Head of caudate nucleus (tissue), 42 donors: Measurements from ENCODE around the gene ARHGAP20.

Source experiments
- DNase-seq, 42 donors: peaks; one replicate each; pipeline versions ENCODE4 v3.0.0 to v3.0.0-alpha.2; 2020 to 2021; ENCODE audit warnings: mixed read lengths in 7 of 42
- intact Hi-C: fragments of 100-400 bp; cut with DNase I; formaldehyde crosslinking; loops from one replicate; pipeline ENCODE4 v1.15.0; 2022

The ARHGAP20 gene

DNA sequence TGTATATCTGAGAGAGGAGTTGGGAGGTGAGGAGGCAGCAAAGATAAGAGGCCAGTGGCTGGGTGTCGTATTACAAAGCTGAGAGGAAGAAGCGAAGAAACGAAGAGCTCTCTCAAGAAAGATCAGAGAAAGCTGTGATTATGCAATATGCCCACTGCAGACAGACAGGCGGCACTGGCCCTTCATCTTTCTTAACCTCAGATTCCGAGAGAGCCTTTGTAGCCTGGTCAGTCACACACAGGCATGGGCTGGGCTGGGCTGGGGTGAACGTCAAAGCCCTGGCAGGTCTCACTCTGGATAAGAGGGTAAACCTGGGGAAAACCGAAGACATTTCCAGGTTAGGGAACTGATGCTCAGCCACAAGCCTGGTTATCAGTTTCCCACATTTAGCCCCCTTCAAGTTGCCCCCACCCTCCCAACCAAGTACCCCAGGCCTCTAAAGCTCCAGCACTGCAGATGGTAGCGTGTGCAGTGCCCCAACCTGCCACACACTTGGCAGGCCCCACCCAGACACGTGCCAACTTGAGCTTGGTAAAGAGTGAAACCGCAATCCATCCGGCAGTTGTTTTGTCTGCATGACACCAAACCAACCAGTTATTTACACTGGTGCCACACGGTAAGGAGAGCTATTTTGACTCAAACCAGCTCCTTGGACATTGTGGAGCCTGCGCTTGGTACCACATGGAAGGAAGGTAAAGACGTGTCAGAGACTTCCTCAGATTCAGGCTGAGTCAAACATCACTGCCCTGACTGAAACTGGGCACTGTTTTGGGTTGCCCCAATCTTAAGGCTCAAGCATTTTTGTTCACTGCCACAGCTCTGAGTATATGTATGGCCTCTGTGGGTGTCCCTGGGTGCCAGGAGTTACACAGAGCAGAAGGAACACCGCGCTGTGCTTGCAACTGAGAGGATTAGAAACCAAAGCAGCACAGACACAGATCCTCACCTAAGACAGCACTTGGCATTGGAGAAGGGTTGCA is 146.6 kb downstream of the ARHGAP20 start:
- DNase-seq, result no peak
- intact Hi-C loops, result no loop called here

GRCh38 chr11:110564676-110565356 is 147.4 kb downstream of the ARHGAP20 start:
- no peak for DNase-seq
- intact Hi-C loops, result no loop called here

DNA sequence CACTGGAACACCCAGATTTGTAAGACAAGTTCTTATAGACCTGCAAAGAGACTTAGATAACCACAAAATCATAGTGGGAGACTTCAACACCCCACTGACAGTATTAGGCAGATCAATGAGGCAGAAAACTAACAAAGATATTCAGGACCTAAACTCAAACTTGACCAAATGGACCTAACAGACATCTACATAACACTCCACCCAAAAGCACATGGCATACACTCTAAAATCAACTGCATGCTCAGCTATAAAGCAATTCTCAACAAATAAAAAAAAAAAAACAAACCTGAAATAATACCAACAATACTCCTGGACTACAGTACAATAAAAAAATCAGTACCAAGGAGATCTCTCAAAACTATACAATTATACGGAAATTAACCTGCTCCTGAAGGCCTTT is 167.5 kb downstream of the ARHGAP20 start:
- no peak for DNase-seq
- intact Hi-C loops, result no loop called here

- intact Hi-C loops, result no loop called here
Observed at GRCh38 chr11:110538154-110538553, 174.1 kb downstream of the ARHGAP20 start.

GRCh38 chr11:110530900-110531741 is 181.1 kb downstream of the ARHGAP20 start:
- peak in 1 of 42 donors; percentile 27 for DNase-seq

More at GRCh38 chr11:110538154-110538553, 174.1 kb downstream of the ARHGAP20 start:
- DNase-seq, result no peak

DNA sequence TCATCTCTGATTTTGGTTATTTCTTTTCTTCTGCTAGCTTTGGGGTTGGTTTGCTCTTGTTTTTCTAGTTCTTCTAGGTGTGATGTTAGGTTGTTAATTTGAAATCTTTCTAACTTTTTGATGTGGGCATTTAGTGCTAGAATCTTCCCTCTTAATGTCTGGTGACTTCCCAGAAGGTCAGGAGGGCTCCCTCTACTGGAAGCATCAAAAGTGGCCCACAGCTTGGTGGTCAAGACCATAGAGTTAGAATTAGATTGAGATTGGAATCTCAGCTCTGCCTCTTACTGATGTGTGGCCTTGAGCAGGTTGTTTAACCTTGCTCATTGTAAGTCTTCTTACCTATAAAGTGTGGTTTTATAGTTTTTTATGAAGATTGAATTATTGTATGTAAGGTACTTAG is 183.2 kb downstream of the ARHGAP20 start:
- intact Hi-C loops, result no loop called here
- peak in 1 of 42 donors; percentile 4 for DNase-seq

More at GRCh38 chr11:110530900-110531741, 181.1 kb downstream of the ARHGAP20 start:
- intact Hi-C loops, result no loop called here

DNA sequence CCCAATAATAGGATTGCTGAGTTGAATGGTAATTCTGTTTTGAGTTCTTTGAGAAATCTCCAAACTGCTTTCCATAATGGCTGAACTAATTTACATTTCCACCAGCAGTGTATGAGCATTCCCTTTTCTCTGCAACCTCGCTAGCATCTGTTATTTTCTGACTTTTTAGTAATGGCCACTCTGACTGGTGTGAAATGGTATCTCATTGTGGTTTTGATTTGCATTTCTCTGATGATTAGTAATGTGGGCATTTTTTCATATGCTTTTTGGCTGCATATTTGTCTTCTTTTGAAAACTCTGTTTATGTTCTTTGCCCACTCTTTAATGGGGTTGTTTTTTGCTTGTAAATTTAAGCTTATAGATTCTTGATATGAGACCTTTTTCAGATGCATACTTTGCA is 185.1 kb downstream of the ARHGAP20 start:
- intact Hi-C loops, result no loop called here
- no peak for DNase-seq
